Measurements from ENCODE around the gene RNF157. TPM values are rescaled to one million over a fixed set of nuclear protein-coding genes. Genes with fewer than 3 reads are reported as not detected.

RNF157 gene
- total RNA-seq (2011; cell fraction: chromatin; rRNA removed; ENCODE audit: low replicate concordance): 105 and 114 TPM in 2 replicates
- total RNA-seq (2011; cell fraction: nucleolus; rRNA removed): 43.7 and 60.5 TPM in 2 replicates
- total RNA-seq (2011; cell fraction: nucleoplasm; rRNA removed): 85.8 and 127 TPM in 2 replicates
- 12.7 and 21.6 TPM in 2 replicates for total RNA-seq (2014; rRNA removed)
- total RNA-seq (2014; rRNA removed; fragmentation: Illumina TruSeq; extraction: Trizol): 16.3 and 17.9 TPM in 2 replicates
- total RNA-seq (2015; rRNA removed; fragmentation: Illumina TruSeq; extraction: Trizol): 28.2 and 28.7 TPM in 2 replicates
- total RNA-seq (2021): 28.6 and 29.0 TPM in 2 replicates
- polyA plus RNA-seq (2011; rRNA removed): 30.5 and 37.8 TPM in 2 replicates
- 29.5 and 33.1 TPM in 2 replicates for polyA plus RNA-seq (2011; cell fraction: cytosol; rRNA removed)
- polyA plus RNA-seq (2011; cell fraction: nucleus; rRNA removed): 28.4 and 36.3 TPM in 2 replicates
- polyA plus RNA-seq (2012): 21.3 and 53.9 TPM in 2 replicates
- 29.0 and 31.7 TPM in 2 replicates for polyA plus RNA-seq (2014; fragmentation: Illumina TruSeq; extraction: Trizol)
- 10 to 100 TPM in 1 of 2 experiments, 1 to 10 TPM in 1; 8.1 to 12.7 TPM for polyA plus RNA-seq (2014; fragmentation: Nextera tagmentation; extraction: Ambion mirVana)
- polyA plus RNA-seq (2014; rRNA removed): 20.8 and 26.3 TPM in 2 replicates
- polyA minus RNA-seq (2011; rRNA and poly(A)+ RNA removed): 40.3 and 41.8 TPM in 2 replicates
- 30.4 and 40.2 TPM in 2 replicates for polyA minus RNA-seq (2011; cell fraction: cytosol; rRNA and poly(A)+ RNA removed)
- polyA minus RNA-seq (2011; cell fraction: nucleus; rRNA and poly(A)+ RNA removed): 13.2 and 28.3 TPM in 2 replicates
- percentile 68 among the genes with signal in this experiment for Bru-seq, nascent RNA
- BruChase-seq, experiment 1, labeled RNA remaining after a 2-hour chase: percentile 69 among the genes with signal in this experiment
- percentile 73 among the genes with signal in this experiment for BruChase-seq, experiment 2, labeled RNA remaining after a 6-hour chase
- long read RNA-seq, experiment 1, full-length matches to known transcripts: 7 of 85 reads
- long read RNA-seq, experiment 1, partial matches to known transcripts: 19 of 85 reads
- long read RNA-seq, experiment 1, other reads (novel, unspliced or antisense): 59 of 85 reads
- long read RNA-seq, experiment 2, full-length matches to known transcripts: 9 of 24 reads
- long read RNA-seq, experiment 2, partial matches to known transcripts: 3 of 24 reads
- long read RNA-seq, experiment 2, other reads (novel, unspliced or antisense): 12 of 24 reads
- long read RNA-seq, experiment 3, partial matches to known transcripts: 0 of 6 reads
- long read RNA-seq, experiment 3, other reads (novel, unspliced or antisense): 6 of 6 reads

DNA sequence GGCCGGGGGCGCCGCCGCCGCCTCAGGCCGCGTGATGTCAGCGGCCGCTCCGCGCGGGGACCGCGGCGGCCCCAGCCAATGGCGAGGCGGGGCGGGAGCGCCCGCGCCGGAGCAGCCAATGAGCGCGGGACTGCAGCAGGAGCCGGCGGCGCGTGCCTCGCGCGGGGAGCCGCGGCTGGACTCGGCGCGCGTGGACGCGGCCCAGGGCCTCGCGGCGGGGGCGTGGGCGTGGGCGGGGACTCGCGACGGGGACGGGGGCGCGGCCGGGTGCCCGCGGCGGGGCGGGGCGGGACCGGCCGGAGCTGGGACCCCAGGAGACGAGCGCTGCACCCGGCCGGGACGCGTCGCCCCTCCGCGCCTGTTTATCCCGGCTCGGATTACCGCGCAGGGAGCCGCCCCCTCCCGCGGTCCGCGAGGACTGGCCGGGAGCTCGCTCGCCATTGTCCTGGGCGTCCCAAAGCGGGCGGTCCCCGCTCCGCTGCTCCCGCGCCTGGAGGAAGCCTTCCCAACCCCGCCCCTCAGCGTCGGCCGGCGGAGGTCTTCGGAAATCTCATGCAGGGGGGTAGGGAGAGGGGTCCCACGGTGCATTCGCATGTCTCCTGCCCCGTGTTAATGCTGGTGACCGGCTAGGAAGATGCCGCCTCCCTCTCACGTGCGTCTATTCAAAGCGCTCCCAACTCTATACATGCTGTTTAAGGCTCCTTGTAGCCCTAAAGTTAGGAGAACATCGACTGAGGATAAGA lies at the start of gene RNF157:
RNF157 (minus strand) TSS at position 33 of the 743 bp plus-strand sequence. CDS start 253 bp downstream, outside the sequence.
- Histone ChIP-seq H3K4me1 (replicated peaks in 1 of 2; ENCODE audit: control insufficient read depth in 2 of 2, insufficient read depth in 2 of 2, low read length in 2 of 2) (peaks cover 25 to 33% of the 10 kb centered on the region in 2 experiments; a peak in 4 of 5 replicates), H3K79me2 (ENCODE audit: control insufficient read depth, insufficient read depth, low read length) (peaks cover 61% of the 10 kb centered on the region), H3K4me2 (ENCODE audit: insufficient read depth, low read length) (peak within 1 kb of the TSS; percentile 93), H3K9me1 (ENCODE audit: control insufficient read depth, insufficient read depth, low read length) (no peaks in the 10 kb centered on the region), H2AFZ (ENCODE audit: low read depth, low read length) (peak within 1 kb of the TSS; percentile 80), H3K27me3 (ENCODE audit: control insufficient read depth in 2 of 2, insufficient read depth in 2 of 2, low read length in 2 of 2) (no peaks in the 10 kb centered on the region), H3K4me3 (peak within 1 kb of the TSS; percentile 62), H3K9me3 (replicated peaks; ENCODE audit: control insufficient read depth, insufficient read depth, low read depth, low read length) (no peaks in the 10 kb centered on the region), H3K27ac (ENCODE audit: extremely low read depth, low read depth, low read length) (peak within 1 kb of the TSS; percentile 91), H4K20me1 (replicated peaks; ENCODE audit: control insufficient read depth, insufficient read depth, low read length) (no peaks in the 10 kb centered on the region), H3K9ac (ENCODE audit: insufficient read depth in 1 of 2, low read depth in 2 of 2, low read length in 2 of 2) (peak within 1 kb of the TSS; percentile 88 to 99), H3K36me3 (ENCODE audit: control insufficient read depth, insufficient read depth, low read length) (0 out of 3 replicates have a peak, but pooled peaks cover 3% of the 10 kb centered on the region)
- WGBS (ENCODE audit: insufficient coverage, low coverage, missing lambda C conversion rate): under 1% methylated on average over 59 of the region's 102 CpGs
- no TSS peak for BruUV-seq (replicated peaks)
- POLR2A ChIA-PET: interaction anchor here (0.7 to 17.8 kb wide), 11 partner anchors 8 to 417 kb away, joined by 3 to 227 read pairs (median 4); partner anchors contain the start of gene UBALD2
- ATAC-seq (peak; percentile 75), FAIRE-seq (no peak), DNase-seq (ENCODE audit: extremely low read depth in 1 of 4, low spot score in 3 of 4) (peak; percentile 78 to 94 (median 92))
- intact Hi-C loops (cut with micrococcal nuclease) (no loop called here), in situ Hi-C loops (cut with MboI) (no loop called here)
- CTCF ChIA-PET (ENCODE audit: low intra/inter-chr PET ratio): no interaction called here
- TF ChIP-seq RBFOX2 (IDR thresholded peaks at IDR 0.05; ENCODE audit: low read depth, low read length) (peak; percentile 93), HDGF (IDR thresholded peaks at IDR 0.05) (no peak), U2AF1 (optimal IDR thresholded peaks at IDR 0.05; ENCODE audit: low read depth, low read length) (no peak), NCOA2 (IDR thresholded peaks at IDR 0.05; ENCODE audit: partially characterized antibody in 2 of 2) (no peak), ZBTB7A (IDR thresholded peaks at IDR 0.05; ENCODE audit: borderline replicate concordance, control insufficient read depth, low read depth, low read length) (peak; percentile 72), STAT5A (IDR thresholded peaks at IDR 0.05; ENCODE audit: borderline replicate concordance, low read length) (peak; percentile 8; the same call in 1 of the 2 replicates), ATF1 (CRISPR knock-in tag; IDR thresholded peaks at IDR 0.05) (no peak), ATF1 (tag; IDR thresholded peaks at IDR 0.05) (no peak), ZNF764 (CRISPR knock-in tag; IDR thresholded peaks at IDR 0.05; ENCODE audit: low read depth) (0 out of 2 replicates have a peak, but pooled peaks have one; percentile 26), SRSF7 (optimal IDR thresholded peaks at IDR 0.05; ENCODE audit: low read depth, low read length) (no peak), POLR2A (conservative IDR thresholded peaks at IDR 0.05) (peak; percentile 79), TBP (optimal IDR thresholded peaks at IDR 0.05; ENCODE audit: low read depth, low read length) (peak; percentile 70), NFE2L1 (tag; IDR thresholded peaks at IDR 0.05; ENCODE audit: borderline replicate concordance, low read depth) (no peak), HEY1 (CRISPR knock-in tag; IDR thresholded peaks at IDR 0.05; ENCODE audit: borderline replicate concordance) (no peak)
